K562 (cell line): ENCODE measurements around the gene P2RX1. TPM values are rescaled to one million over a fixed set of nuclear protein-coding genes. Genes with fewer than 3 reads are reported as not detected.

Experiments
- ATAC-seq: fragments of 200-7000 bp; cut with Tn5 transposase; 3 replicates; pipeline ENCODE4 v1.9.1; 2020; ENCODE audit warnings: moderate library complexity
- BruUV-seq: library from RNA; stranded (reverse); fragments of 400-500 nt; replicated peaks from 2 replicates; lab custom pipeline; 2021; lab: Mats Ljungman, UMichigan
- CTCF ChIA-PET: fragments of 300-600 bp; formaldehyde crosslinking; extraction: SDS; loops from one replicate; lab custom pipeline; 2021; ENCODE audit warnings: low intra/inter-chr PET ratio; lab: Yijun Ruan, JAX
- POLR2A ChIA-PET: fragments of 300-600, 350-650 bp; sonication (Branson Sonifier 250); formaldehyde crosslinking; extraction: SDS; loops from one replicate; lab custom pipeline; 2021; ENCODE audit warnings: antibody characterized with exemption, inconsistent platforms; lab: Yijun Ruan, JAX
- DNase-seq, 4 experiments: peaks; one replicate each; pipeline versions ENCODE4 v3.0.0 to v3.0.0-alpha.2; 2011 to 2018; ENCODE audit warnings: low spot score in 3 of 4, mixed read lengths in 3 of 4; ENCODE audit errors: extremely low read depth in 1 of 4
- FAIRE-seq: peaks from 2 replicates; lab custom pipeline; 2011; peaks lifted over from hg19 to GRCh38; lab: Jason Lieb, UNC
- H2AFZ ChIP-seq: 2 replicates; pipeline ENCODE4 v1.6.0; 2011; ENCODE audit warnings: low read depth, low read length, control low read depth, inconsistent platforms
- H3K27ac ChIP-seq: fragments of 200-600 bp; 3 replicates; pipeline ENCODE4 v1.8.0; 2011; ENCODE audit warnings: low read depth, mild to moderate bottlenecking, control low read depth, inconsistent platforms, low read length, moderate library complexity, mixed read lengths; ENCODE audit errors: extremely low read depth
- H3K27me3 ChIP-seq, 2 experiments: fragments of 300-600 bp in 1 of 2; 2 replicates in 1 of 2; 3 replicates in 1 of 2; pipeline versions ENCODE4 v1.6.0 to v1.8.0; 2011; ENCODE audit warnings: inconsistent platforms in 2 of 2, low read length in 2 of 2, mild to moderate bottlenecking in 1 of 2, mixed read lengths in 1 of 2, moderate library complexity in 1 of 2; ENCODE audit not compliant: control insufficient read depth in 2 of 2, insufficient read depth in 2 of 2
- H3K36me3 ChIP-seq: fragments of 300-600 bp; 3 replicates; pipeline ENCODE4 v1.8.0; 2011; ENCODE audit warnings: mild to moderate bottlenecking, low read length, inconsistent platforms; ENCODE audit not compliant: control insufficient read depth, insufficient read depth
- H3K4me1 ChIP-seq, 2 experiments: fragments of 200-600 bp in 1 of 2; replicated peaks in 1 of 2; 2 replicates in 1 of 2; 3 replicates in 1 of 2; pipeline versions ENCODE4 v1.5.1 to v1.8.0; 2011; ENCODE audit warnings: inconsistent platforms in 2 of 2, low read length in 2 of 2, mild to moderate bottlenecking in 1 of 2, mixed read lengths in 1 of 2, moderate library complexity in 1 of 2; ENCODE audit not compliant: control insufficient read depth in 2 of 2, insufficient read depth in 2 of 2
- H3K4me2 ChIP-seq: 2 replicates; pipeline ENCODE4 v1.6.1; 2011; ENCODE audit warnings: low read length, control low read depth, inconsistent platforms, mixed read lengths; ENCODE audit not compliant: insufficient read depth
- H3K4me3 ChIP-seq: fragments of 200-600 bp; sonication (generic), shearing (Covaris generic); 2 replicates; pipeline ENCODE4 v1.5.1; 2016; ENCODE audit warnings: control low read depth, inconsistent platforms
- H3K79me2 ChIP-seq: fragments of 200-600 bp; 3 replicates; pipeline ENCODE4 v1.8.0; 2011; ENCODE audit warnings: low read length, inconsistent platforms; ENCODE audit not compliant: control insufficient read depth, insufficient read depth
- H3K9ac ChIP-seq, 2 experiments: 2 replicates each; pipeline versions ENCODE4 v1.6.0 to v1.6.1; 2011; ENCODE audit warnings: low read depth in 2 of 2, low read length in 2 of 2, control low read depth in 1 of 2, inconsistent platforms in 1 of 2, mild to moderate bottlenecking in 1 of 2, mixed read lengths in 1 of 2; ENCODE audit not compliant: insufficient read depth in 1 of 2
- H3K9me1 ChIP-seq: one replicate; pipeline ENCODE4 v1.6.0; 2011; ENCODE audit warnings: inconsistent platforms, mild to moderate bottlenecking, low read length, moderate library complexity; ENCODE audit not compliant: control insufficient read depth, insufficient read depth
- H3K9me3 ChIP-seq: replicated peaks from 2 replicates; pipeline ENCODE4 v1.5.1; 2011; ENCODE audit warnings: low read depth, low read length, inconsistent platforms; ENCODE audit not compliant: control insufficient read depth, insufficient read depth
- H4K20me1 ChIP-seq: replicated peaks from 2 replicates; pipeline ENCODE4 v1.6.1; 2011; ENCODE audit warnings: low read length, inconsistent platforms, mixed read lengths; ENCODE audit not compliant: control insufficient read depth, insufficient read depth
- NUFIP1 ChIP-seq: fragments of 450-650 bp; IDR thresholded peaks from 2 replicates; pipeline ENCODE4 v1.6.1; 2018; ENCODE audit not compliant: partially characterized antibody
- PTBP1 ChIP-seq: fragments of 200-400 bp; formaldehyde crosslinking; IDR thresholded peaks from 2 replicates; pipeline ENCODE4 v1.6.1; 2017; ENCODE audit warnings: low read depth, low read length
- RNF219 ChIP-seq: fragments of 250-450 bp; sonication (Bioruptor Pico); IDR thresholded peaks from 2 replicates; pipeline ENCODE4 v1.5.0; 2022; ENCODE audit warnings: mild to moderate bottlenecking
- SMARCE1 ChIP-seq: fragments of 450-650 bp; IDR thresholded peaks from 2 replicates; pipeline ENCODE4 v1.7.1; 2016; ENCODE audit warnings: mild to moderate bottlenecking
- U2AF2 ChIP-seq: fragments of 200-400 bp; formaldehyde crosslinking; optimal IDR thresholded peaks from 2 replicates; pipeline ENCODE3; 2017; ENCODE audit warnings: low read depth, mild to moderate bottlenecking, low read length
- ZNF589 ChIP-seq: fragments of 200-800 bp; sonication (Bioruptor generic); IDR thresholded peaks from 2 replicates; pipeline ENCODE4 v1.6.1; 2016; ENCODE audit warnings: low read depth, missing genetic modification characterization, missing compliant biosample characterization
- whole genome bisulfite sequencing: fragments of 100-300 bp; shearing (Covaris generic); methylation state at CpG from one replicate; pipeline ENCODE4 v1.1.6; 2016; ENCODE audit warnings: low coverage, mixed read lengths; ENCODE audit not compliant: insufficient coverage; ENCODE audit errors: missing lambda C conversion rate; 5-methylcytosine and 5-hydroxymethylcytosine counted together
- in situ Hi-C: fragments of 300-500 bp; cut with MboI; formaldehyde crosslinking; loops from 4 replicates; pipeline ENCODE4 v1.15.0; 2018; ENCODE audit warnings: inconsistent platforms, mixed read lengths
- intact Hi-C: fragments of 100-400 bp; cut with micrococcal nuclease; formaldehyde crosslinking; loops from 2 replicates; pipeline ENCODE4 v1.14.2; 2022
- polyA plus RNA-seq, 8 experiments: library from polyadenylated mRNA; depleted of rRNA in 4 of 8; stranded (reverse) in 5 of 8; unstranded in 3 of 8; fragments of >200 nt; fragmentation: Nextera tagmentation in 2 of 8; fragmentation: Illumina TruSeq in 1 of 8; extraction: Ambion mirVana in 2 of 8; extraction: Trizol in 1 of 8; gene quantifications; 2 replicates each; pipeline versions ENCODE4 v1.2.1 to v1.2.3, GENCODE V29; 2011 to 2014; ENCODE audit warnings: inconsistent platforms in 1 of 8, missing spikeins in 1 of 8
- total RNA-seq, 7 experiments: library from RNA; depleted of rRNA in 6 of 7; stranded (reverse); fragments of >200 nt in 6 of 7; fragmentation: Illumina TruSeq in 2 of 7; extraction: Trizol in 2 of 7; gene quantifications; 2 replicates each; pipeline versions ENCODE4 v1.2.1 to v1.2.3, GENCODE V29; 2011 to 2021; ENCODE audit warnings: low replicate concordance in 1 of 7

Gene P2RX1
- total and polyA plus RNA-seq, 9 of the 15 experiments (the other 6 are each of a cell fraction or from before 2014, with no cell fraction given): 0.27 to 20.3 (median 10.3) TPM

GRCh38 chr17:3873862-3874261, 42.4 kb downstream of the P2RX1 start:
- no peak overlapping the region for H3K4me2 ChIP-seq
- FAIRE-seq: no peak
- H3K36me3 ChIP-seq: peaks cover 45% of the 10 kb centered on the region; the same call in 2 of the 3 replicates
- no peaks in the 10 kb centered on the region for H3K27me3 ChIP-seq
- BruUV-seq: no TSS peak
- H3K9me1 ChIP-seq: no peaks in the 10 kb centered on the region
- no peak for TF ChIP-seq RNF219 (CRISPR knock-in tag)
- no peak for TF ChIP-seq SMARCE1
- TF ChIP-seq U2AF2: no peak
- no peak for TF ChIP-seq PTBP1
- TF ChIP-seq ZNF589: no peak
- TF ChIP-seq NUFIP1: no peak
- ChIA-PET POLR2A (no interaction called here), CTCF (no interaction called here)
- H3K9ac ChIP-seq: no peak overlapping the region
- H3K27ac ChIP-seq: no peak overlapping the region
- H3K79me2 ChIP-seq: no peaks in the 10 kb centered on the region
- intact Hi-C loops: no loop called here
- DNase-seq: no peak
- peaks cover 5 to 10% of the 10 kb centered on the region in 2 experiments; a peak in 4 of 5 replicates for H3K4me1 ChIP-seq
- no peaks in the 10 kb centered on the region for H3K9me3 ChIP-seq
- ATAC-seq: no peak
- WGBS: 89% methylated on average over 10 of the region's 10 CpGs
- in situ Hi-C loops: no loop called here
- H3K4me3 ChIP-seq: no peak overlapping the region
- no peaks in the 10 kb centered on the region for H4K20me1 ChIP-seq
- H2AFZ ChIP-seq: no peak overlapping the region
